SJSA1 (cell line): ENCODE measurements around the gene RCN1. TPM values are rescaled to one million over a fixed set of nuclear protein-coding genes. Genes with fewer than 3 reads are reported as not detected.
"Not testable (repeated sequence)": the region's sequence is repeated elsewhere in the genome, so short reads cannot be mapped to it uniquely, and the experiment has no call there.

Experiments
- DNase-seq, 2 experiments: peaks; one replicate each; pipeline ENCODE4 v3.0.0-alpha.2; 2015 to 2020; ENCODE audit warnings: low spot score in 2 of 2, low read depth in 1 of 2
- H3K27ac ChIP-seq: fragments of 250-450 bp; sonication (Bioruptor Pico); 2 replicates; pipeline ENCODE4 v1.5.1; 2020; ENCODE audit warnings: mild to moderate bottlenecking, moderate library complexity
- H3K27me3 ChIP-seq: fragments of 250-450 bp; sonication (Bioruptor Pico); replicated peaks from 2 replicates; pipeline ENCODE4 v1.5.1; 2020; ENCODE audit warnings: mild to moderate bottlenecking, moderate library complexity
- H3K36me3 ChIP-seq: fragments of 250-450 bp; sonication (Bioruptor Pico); 2 replicates; pipeline ENCODE4 v1.5.1; 2020; ENCODE audit warnings: mild to moderate bottlenecking
- H3K4me1 ChIP-seq: fragments of 250-450 bp; sonication (Bioruptor Pico); replicated peaks from 2 replicates; pipeline ENCODE4 v1.6.1; 2021; ENCODE audit warnings: mild to moderate bottlenecking
- H3K4me3 ChIP-seq: fragments of 250-450 bp; sonication (Bioruptor Pico); 2 replicates; pipeline ENCODE4 v1.5.1; 2020; ENCODE audit warnings: mild to moderate bottlenecking
- H3K9me3 ChIP-seq: fragments of 250-450 bp; sonication (Bioruptor Pico); replicated peaks from 2 replicates; pipeline ENCODE4 v1.5.1; 2020; ENCODE audit warnings: mild to moderate bottlenecking
- total RNA-seq: library from RNA; depleted of rRNA; stranded (reverse); fragments of >200 nt; shearing (Covaris generic); gene quantifications from 2 replicates; pipeline ENCODE4 v1.2.3, GENCODE V29; 2014

RCN1 gene
- total RNA-seq, 1 experiment from 2014 or later: 110 TPM

DNA sequence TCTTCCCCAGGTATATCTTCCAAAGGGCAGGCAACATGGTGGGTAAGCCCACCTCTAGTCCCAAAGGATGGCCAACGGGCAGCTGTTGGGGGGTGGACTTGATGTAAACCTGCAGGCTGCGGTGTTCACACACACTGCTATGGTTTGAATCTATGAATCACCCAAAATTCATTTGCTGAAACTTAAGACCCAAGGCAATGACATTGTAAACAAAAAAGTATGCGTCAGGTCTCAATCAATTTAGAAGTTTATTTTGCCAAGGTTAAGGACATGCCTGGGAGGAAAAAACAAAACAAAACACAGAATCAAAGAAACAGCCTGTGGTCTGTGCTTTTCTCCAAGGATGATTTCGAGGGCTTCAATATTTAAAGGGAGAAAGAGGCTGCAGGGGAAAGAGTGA is 18.3 kb downstream of the RCN1 start:
- Histone ChIP-seq H3K27ac (peak overlapping the region; percentile 36), H3K4me3 (no peak overlapping the region)
- DNase-seq: peak; percentile 59 to 83

DNA sequence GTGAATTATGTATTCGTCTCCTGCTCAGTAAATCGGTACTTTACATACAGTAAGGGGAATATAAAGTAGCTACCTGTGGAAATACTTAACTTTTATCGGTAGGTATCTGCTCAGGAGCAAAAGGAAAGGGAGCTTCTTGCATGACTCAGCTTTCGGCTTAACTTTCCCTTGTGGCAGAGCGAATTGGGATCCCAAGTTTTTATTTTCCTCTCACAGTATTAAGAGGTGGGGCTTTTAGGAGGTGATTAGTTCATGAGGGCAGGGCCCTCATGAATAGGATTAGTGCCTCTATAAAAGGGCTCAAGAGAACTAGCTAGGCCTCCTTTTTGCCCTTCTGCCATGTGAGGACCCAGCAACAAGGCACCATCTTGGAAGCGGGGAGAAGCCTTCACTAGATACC is 18.7 kb downstream of the RCN1 start:
- H3K9me3 ChIP-seq: no peaks in the 10 kb centered on the region
- peaks cover 3% of the 10 kb centered on the region; the same call in 1 of the 2 replicates for H3K36me3 ChIP-seq
- DNase-seq: no peak
- H3K27ac ChIP-seq: peak overlapping the region; percentile 36
- H3K4me1 ChIP-seq: peaks cover 22% of the 10 kb centered on the region
- H3K4me3 ChIP-seq: no peak overlapping the region
- peaks cover 29% of the 10 kb centered on the region for H3K27me3 ChIP-seq

More for the DNA sequence above, 18.3 kb downstream of the RCN1 start:
- Histone ChIP-seq H3K36me3 (peaks cover 5% of the 10 kb centered on the region), H3K27me3 (peaks cover 25% of the 10 kb centered on the region), H3K9me3 (no peaks in the 10 kb centered on the region), H3K4me1 (peaks cover 22% of the 10 kb centered on the region)

DNA sequence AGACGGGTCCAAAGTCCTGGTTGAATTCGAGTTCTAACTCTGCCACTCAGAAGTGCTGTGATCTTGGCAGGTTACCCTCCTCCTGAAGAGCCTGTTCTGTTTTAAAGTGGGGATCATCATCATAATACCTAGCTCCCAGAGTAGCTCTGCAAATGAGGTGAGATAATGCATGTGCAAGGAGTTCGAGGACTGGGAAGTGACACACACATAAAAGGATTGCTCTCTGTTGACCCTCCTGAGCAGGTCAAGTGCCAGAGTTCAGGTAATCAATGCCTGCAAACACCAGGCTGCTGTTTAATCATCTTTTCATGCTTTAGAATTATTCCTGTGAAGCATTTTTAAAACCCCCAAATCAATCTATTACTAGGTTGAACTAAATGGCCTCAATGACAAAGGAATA is 19.9 kb downstream of the RCN1 start:
- DNase-seq: no peak
- no peak overlapping the region for H3K4me3 ChIP-seq
- H3K27ac ChIP-seq: no peak overlapping the region
- peaks cover 22% of the 10 kb centered on the region for H3K4me1 ChIP-seq
- H3K9me3 ChIP-seq: no peaks in the 10 kb centered on the region
- H3K27me3 ChIP-seq: peaks cover 34% of the 10 kb centered on the region
- peaks cover 2% of the 10 kb centered on the region; the same call in 1 of the 2 replicates for H3K36me3 ChIP-seq

DNA sequence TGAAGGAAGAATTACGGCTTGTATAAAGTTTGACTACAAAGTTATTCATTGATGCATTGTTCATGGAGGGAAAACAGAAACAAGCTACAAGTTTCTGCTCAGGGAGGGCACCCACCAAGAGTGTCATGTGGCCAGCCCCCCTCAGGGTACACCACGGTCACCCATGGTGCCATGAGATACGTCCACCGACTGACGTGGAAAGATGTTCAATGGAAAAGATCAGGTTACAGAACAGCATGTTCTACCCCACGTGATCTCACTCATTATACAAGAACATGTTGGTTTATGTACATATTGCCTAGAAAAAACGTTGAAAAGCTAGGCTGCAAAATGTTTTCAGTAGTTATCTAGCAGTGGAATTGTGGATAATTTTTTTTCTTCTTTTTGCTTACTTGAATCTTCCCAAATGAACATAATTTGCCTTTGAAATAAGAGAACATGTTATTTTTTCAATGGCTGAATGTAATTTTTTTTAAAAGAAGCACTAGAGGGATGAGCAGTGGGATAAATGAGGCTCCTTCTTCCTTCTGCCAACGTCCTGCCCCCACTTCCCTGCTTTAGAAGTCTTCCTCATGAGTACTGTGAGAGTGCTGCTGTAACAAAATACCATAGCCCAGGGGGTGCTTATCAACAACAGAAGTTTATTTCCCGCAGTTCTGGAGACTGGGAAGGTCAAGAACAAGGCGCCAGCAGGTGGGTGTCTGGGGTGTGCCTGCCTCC is 22.5 kb downstream of the RCN1 start:
- H3K27me3 ChIP-seq: peaks cover 31% of the 10 kb centered on the region
- DNase-seq: no peak

DNA sequence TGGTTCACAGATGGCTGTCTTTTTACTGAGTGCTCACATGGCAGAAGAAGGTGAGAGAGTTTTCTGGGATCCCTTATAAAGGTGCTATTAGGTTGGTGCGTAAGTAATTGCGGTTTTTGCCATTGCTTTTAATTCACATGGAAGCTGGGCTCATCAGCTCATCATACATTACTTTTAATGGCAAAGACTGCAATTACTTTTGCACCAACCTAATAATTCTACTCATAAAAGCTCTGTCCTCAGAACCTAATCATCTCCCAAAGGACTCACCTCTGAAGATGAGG is 23.0 kb downstream of the RCN1 start:
- Histone ChIP-seq H3K4me3 (no peak overlapping the region), H3K9me3 (no peaks in the 10 kb centered on the region), H3K4me1 (peaks cover 22% of the 10 kb centered on the region), H3K36me3 (no peaks in the 10 kb centered on the region), H3K27ac (no peak overlapping the region), H3K27me3 (peaks cover 31% of the 10 kb centered on the region)
- DNase-seq: no peak

More for the DNA sequence above, 22.5 kb downstream of the RCN1 start:
- no peak overlapping the region for H3K4me3 ChIP-seq
- no peaks in the 10 kb centered on the region for H3K9me3 ChIP-seq
- peaks cover 25% of the 10 kb centered on the region for H3K4me1 ChIP-seq
- H3K27ac ChIP-seq: no peak overlapping the region
- H3K36me3 ChIP-seq: no peaks in the 10 kb centered on the region

DNA sequence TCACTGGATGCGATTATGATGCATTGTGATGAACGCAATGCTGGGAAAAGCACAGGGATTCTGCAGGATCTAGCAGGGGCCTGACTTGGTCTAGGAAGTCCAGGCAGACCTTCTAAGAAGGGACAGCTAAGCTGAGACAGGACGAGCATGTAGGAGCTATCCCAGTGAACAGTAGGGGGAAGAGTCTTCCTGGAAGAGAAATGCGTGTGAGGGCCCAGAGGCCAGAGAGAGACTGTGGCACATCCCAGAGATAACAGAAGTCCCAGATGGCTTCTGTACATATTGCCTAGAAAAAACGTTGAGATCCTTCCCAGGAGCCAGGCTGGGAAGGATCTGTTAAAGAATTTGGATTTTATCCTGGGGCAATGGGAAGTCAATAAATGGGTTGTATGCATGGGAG is 24.6 kb downstream of the RCN1 start:
- peaks cover 31% of the 10 kb centered on the region for H3K27me3 ChIP-seq
- H3K9me3 ChIP-seq: no peaks in the 10 kb centered on the region
- no peaks in the 10 kb centered on the region for H3K36me3 ChIP-seq
- H3K4me3 ChIP-seq: no peak overlapping the region
- H3K4me1 ChIP-seq: peaks cover 13% of the 10 kb centered on the region
- no peak overlapping the region for H3K27ac ChIP-seq
- DNase-seq: no peak

DNA sequence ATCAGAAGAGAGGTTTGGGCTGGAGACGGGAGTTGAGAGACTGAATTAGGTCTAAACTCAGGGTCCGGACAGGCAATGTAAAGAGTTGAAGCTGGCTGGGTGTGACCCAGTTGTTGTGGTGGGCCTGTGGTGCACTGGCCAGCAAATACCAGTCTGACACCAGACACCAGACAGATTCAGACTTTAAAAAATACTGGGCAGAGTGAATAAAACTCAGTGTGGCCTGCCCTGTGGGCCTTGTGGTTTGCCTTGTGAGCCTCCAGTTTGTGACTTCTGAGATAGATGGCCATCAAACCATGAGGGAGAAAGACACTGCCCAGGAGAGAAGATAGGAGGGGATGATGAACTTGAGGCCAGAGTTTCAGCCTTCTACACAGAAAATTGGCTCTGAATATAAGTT is 25.8 kb downstream of the RCN1 start:
- Histone ChIP-seq H3K27ac (no peak overlapping the region), H3K4me3 (no peak overlapping the region), H3K4me1 (peaks cover 13% of the 10 kb centered on the region), H3K9me3 (no peaks in the 10 kb centered on the region), H3K27me3 (peaks cover 24% of the 10 kb centered on the region), H3K36me3 (no peaks in the 10 kb centered on the region)
- DNase-seq: no peak

DNA sequence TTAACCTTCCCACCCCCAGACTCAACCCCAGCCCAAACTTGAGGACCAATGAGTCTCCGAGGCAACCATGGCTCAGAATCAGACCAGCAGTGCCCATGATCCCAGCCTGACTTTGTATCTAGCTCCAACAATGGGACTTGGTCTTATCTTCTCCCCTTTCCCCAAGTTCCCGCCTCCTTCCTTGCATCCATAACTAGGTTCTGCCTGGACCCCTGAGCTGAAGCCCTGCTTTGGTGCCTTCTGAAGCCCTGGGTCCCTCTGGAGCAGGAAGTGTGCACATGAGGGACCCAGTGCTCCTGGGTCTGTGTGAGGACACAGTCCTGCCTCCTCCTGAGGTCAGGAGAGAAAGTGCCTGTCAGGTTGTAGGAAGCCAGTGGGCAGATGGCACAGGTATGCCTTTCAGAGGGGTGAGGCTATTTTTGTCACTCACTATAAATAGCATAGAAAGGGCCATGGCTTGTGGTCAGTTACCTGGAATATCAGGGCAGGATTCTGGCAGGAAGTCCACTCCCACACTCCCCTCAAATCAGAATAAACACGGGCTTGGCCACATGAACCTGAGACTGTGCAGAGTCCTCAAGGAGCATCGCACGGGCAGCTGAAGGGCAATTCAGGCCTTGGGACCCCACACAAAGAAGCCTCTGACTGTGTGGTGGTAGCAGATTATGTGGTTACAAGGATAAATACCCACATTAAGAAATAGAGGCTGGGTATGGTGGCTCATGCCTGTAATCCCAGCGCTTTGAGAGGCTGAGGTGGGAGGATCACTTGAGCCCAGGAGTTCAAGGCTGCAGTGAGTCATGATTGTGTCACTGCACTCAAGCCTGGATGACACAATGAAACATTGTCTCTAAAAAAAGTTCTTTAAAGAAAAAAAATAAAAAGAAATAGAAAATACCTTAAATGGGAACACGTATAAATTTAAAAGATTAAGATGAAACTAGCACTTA is 27.4 kb downstream of the RCN1 start:
- Histone ChIP-seq H3K27ac (no peak overlapping the region), H3K9me3 (no peaks in the 10 kb centered on the region)

DNA sequence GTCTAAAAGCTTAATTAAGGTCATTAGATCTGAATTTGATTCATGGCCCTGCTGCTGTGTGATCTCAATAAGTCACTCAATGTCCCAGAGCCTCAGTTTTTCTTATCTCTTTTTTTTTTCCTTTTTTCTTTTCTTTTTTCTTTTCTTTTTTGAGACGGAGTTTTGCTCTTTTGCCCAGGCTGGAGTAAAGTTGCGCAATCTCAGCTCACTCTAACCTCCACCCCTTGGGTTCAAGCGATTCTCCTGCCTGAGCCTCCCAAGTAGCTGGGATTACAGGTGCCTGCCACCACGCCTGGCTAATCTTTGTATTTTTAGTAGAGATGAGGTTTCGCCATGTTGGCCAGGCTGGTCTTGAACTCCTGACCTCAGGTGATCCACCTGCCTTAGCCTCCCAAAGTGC is 28.3 kb downstream of the RCN1 start:
- not testable (repeated sequence) for H3K36me3 ChIP-seq, DNase-seq, H3K27ac ChIP-seq, H3K4me3 ChIP-seq, H3K27me3 ChIP-seq, H3K9me3 ChIP-seq
- peaks cover 13% of the 10 kb centered on the region for H3K4me1 ChIP-seq

More for the DNA sequence above, 27.4 kb downstream of the RCN1 start:
- H3K4me1 ChIP-seq: peaks cover 13% of the 10 kb centered on the region
- no peaks in the 10 kb centered on the region for H3K36me3 ChIP-seq
- H3K4me3 ChIP-seq: no peak overlapping the region
- peaks cover 17% of the 10 kb centered on the region for H3K27me3 ChIP-seq
- DNase-seq: peak; percentile 87

DNA sequence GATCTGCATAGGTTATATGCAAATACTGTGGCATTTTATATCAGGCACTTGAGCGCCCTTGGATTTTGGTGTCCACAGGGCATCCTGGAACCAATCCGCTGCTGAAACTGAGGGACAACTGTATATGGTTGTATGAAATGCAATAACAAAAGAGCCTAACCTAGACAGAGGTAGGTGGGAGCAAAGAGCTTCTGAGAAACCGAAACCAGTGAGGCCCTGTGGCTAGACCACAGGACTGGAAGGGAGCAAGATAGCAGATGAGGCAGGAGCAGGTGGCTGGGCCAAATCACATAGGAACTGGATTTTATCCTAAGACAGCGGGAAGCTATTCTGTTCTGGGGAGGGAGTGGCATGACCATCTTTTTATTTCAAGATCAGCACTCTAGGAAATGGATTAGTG is 30.1 kb downstream of the RCN1 start:
- H3K4me3 ChIP-seq: no peak overlapping the region
- no peaks in the 10 kb centered on the region for H3K9me3 ChIP-seq
- peaks cover 13% of the 10 kb centered on the region for H3K4me1 ChIP-seq
- no peak overlapping the region for H3K27ac ChIP-seq
- no peaks in the 10 kb centered on the region for H3K36me3 ChIP-seq
- H3K27me3 ChIP-seq: no peaks in the 10 kb centered on the region
- no peak for DNase-seq

DNA sequence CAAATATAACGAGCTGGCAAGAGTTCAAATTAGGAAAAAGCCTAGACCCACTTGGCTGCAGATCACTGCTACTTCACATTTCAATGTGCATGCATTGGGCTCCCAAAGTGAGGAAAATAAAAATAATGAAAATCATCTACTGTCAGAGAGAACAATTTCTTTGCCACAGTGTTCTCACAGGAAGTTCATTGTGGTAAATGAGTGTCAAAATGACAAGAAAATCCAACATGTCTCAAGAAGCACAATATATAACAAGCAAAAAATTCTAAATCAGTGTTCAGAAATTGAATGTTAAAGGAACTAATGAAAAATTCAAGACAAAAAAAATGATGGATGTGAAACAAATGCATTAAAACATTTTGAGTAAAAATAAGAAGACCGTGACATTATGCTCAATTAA is 31.3 kb downstream of the RCN1 start:
- Histone ChIP-seq H3K36me3 (no peaks in the 10 kb centered on the region), H3K9me3 (no peaks in the 10 kb centered on the region), H3K27me3 (no peaks in the 10 kb centered on the region), H3K4me3 (no peak overlapping the region), H3K27ac (no peak overlapping the region), H3K4me1 (peaks cover 13% of the 10 kb centered on the region)
- DNase-seq: no peak

DNA sequence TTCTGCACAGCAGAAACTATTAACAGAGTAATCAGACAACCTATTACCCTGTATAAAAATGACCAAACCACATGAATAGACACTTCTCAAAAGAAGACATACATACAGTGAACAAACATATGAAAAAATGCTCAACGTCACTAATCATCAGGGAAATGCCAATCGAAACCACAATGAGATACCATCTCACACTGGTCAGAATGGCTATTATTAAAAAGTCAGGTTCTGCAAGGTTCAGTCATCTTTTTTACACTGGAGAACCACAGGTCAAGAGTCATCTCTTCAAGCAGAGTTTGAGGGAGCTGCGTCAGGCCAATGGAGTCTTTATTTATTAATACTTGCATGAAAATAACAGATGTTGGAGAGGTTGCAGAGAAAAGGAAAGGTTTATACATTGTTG is 40.4 kb downstream of the RCN1 start:
- 0 out of 2 replicates have a peak, but pooled peaks cover 4% of the 10 kb centered on the region for H3K27me3 ChIP-seq
- H3K4me3 ChIP-seq: no peak overlapping the region
- H3K9me3 ChIP-seq: no peaks in the 10 kb centered on the region
- H3K4me1 ChIP-seq: no peaks in the 10 kb centered on the region; the same call in 1 of the 2 replicates
- DNase-seq: no peak
- no peaks in the 10 kb centered on the region for H3K36me3 ChIP-seq
- H3K27ac ChIP-seq: no peak overlapping the region

DNA sequence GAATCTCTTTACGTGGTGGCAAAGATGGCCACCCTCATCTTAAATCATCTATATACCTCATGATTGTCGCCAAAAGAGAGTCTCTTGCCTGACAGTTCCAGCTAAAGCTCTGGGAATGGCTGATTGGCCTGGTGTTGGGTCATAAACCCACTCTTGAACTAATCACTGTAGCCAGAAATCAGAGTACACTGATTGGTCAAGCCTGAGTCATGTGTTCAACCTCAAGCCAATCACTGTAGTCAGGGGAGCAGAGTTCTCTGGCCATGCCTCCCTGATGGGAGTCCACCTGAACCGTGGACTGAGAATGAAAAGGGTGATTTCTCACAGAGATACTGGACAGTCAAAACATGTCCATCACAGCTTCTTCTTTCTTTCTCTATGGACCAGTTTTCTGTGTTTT is 45.8 kb downstream of the RCN1 start:
- peaks cover 16% of the 10 kb centered on the region for H3K4me1 ChIP-seq
- no peak overlapping the region for H3K4me3 ChIP-seq
- H3K27me3 ChIP-seq: no peaks in the 10 kb centered on the region
- no peaks in the 10 kb centered on the region for H3K36me3 ChIP-seq
- H3K9me3 ChIP-seq: no peaks in the 10 kb centered on the region
- H3K27ac ChIP-seq: peak overlapping the region; percentile 59
- DNase-seq: no peak

DNA sequence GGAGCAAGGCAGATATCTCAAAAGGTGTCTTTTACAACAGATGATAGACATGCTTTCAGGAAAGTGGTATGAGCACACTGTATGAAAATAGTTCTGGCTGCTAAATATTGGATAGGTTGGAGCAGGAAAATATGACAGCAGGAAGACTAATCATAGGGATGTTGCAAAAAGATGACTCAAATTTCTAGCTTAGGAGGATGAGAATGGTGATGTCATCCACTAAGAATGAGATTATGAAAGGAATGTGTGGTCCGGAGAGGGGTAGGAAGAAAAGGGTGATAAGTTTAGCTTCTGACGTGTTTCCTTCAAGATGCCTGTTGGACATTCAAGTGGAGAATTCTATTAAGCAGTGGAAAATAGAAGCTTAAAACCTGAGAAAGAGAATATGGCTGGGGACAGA is 46.4 kb downstream of the RCN1 start:
- DNase-seq: peak in 1 of 2 experiments; percentile 67
- H3K4me3 ChIP-seq: no peak overlapping the region
- no peaks in the 10 kb centered on the region for H3K9me3 ChIP-seq
- H3K27ac ChIP-seq: peak overlapping the region; percentile 59
- no peaks in the 10 kb centered on the region for H3K36me3 ChIP-seq
- no peaks in the 10 kb centered on the region for H3K27me3 ChIP-seq
- peaks cover 16% of the 10 kb centered on the region for H3K4me1 ChIP-seq
